ENCODE results near the gene STK39. TPM values are rescaled to one million over a fixed set of nuclear protein-coding genes. Genes with fewer than 3 reads are reported as not detected.

Gene STK39
- total RNA-seq, 1 donor = 18.1 TPM

DNA sequence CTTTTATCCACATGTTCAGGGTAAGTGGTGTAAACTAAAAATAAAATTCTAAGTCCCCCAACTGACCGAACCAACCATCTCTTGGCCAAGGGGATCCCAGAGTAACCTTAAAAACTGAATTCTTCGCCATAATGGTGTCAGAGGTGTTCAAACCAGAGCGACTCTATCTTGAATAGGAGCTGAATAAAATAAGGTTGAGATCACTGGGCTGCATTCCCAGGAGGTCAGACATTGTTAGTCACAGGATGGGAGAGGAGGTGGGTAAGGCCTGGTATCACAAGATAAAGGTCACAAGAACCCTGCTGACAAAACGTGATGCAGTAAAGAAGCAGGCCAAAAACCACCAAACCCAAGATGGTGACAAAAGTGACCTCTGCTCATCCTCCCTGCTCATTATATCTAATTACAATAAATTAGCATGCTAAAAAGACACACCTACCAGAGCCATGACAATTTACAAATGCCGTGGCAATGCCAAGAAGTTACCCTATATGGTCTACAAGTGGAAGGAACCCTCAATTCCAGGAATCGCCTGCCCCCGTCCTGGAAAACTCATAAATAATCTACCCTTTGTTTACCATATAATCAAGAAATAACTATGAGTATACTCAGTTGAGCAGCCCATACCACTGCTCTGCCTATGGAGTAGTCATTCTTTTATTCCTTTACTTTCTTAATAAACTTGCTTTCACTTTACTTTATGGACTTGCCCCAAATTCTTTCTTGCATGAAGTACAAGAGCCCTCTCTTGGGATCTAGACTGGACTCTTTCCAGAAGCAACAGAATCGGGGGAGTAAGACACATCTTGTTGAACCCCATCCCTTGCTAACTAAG, 302.4 kb downstream of the STK39 start:
- Histone ChIP-seq H3K9me3 (ENCODE audit: low read depth, low read length) (no peaks in the 10 kb centered on the region), H3K4me3 (ENCODE audit: insufficient read depth, low read length) (no peak overlapping the region), H3K4me1 (ENCODE audit: insufficient read depth, low read length) (no peaks in the 10 kb centered on the region), H2AFZ (ENCODE audit: low read length) (no peak overlapping the region), H3K27me3 (ENCODE audit: insufficient read depth, low read length) (no peaks in the 10 kb centered on the region), H3K27ac (ENCODE audit: low read depth, low read length) (no peak overlapping the region), H3K79me2 (ENCODE audit: insufficient read depth, low read length) (no peaks in the 10 kb centered on the region), H4K20me1 (ENCODE audit: insufficient read depth, low read length) (no peaks in the 10 kb centered on the region), H3K4me2 (ENCODE audit: insufficient read depth, low read length) (peak overlapping the region; percentile 36), H3K36me3 (ENCODE audit: insufficient read depth, low read length) (no peaks in the 10 kb centered on the region)
- DNase-seq (ENCODE audit: insufficient read length, low spot score, missing footprints) = no peak
- TF ChIP-seq, protein P1, sequence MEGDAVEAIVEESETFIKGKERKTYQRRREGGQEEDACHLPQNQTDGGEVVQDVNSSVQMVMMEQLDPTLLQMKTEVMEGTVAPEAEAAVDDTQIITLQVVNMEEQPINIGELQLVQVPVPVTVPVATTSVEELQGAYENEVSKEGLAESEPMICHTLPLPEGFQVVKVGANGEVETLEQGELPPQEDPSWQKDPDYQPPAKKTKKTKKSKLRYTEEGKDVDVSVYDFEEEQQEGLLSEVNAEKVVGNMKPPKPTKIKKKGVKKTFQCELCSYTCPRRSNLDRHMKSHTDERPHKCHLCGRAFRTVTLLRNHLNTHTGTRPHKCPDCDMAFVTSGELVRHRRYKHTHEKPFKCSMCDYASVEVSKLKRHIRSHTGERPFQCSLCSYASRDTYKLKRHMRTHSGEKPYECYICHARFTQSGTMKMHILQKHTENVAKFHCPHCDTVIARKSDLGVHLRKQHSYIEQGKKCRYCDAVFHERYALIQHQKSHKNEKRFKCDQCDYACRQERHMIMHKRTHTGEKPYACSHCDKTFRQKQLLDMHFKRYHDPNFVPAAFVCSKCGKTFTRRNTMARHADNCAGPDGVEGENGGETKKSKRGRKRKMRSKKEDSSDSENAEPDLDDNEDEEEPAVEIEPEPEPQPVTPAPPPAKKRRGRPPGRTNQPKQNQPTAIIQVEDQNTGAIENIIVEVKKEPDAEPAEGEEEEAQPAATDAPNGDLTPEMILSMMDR (IDR thresholded peaks at IDR 0.05; ENCODE audit: extremely low read depth, low read depth, low read length) = no peak

DNA sequence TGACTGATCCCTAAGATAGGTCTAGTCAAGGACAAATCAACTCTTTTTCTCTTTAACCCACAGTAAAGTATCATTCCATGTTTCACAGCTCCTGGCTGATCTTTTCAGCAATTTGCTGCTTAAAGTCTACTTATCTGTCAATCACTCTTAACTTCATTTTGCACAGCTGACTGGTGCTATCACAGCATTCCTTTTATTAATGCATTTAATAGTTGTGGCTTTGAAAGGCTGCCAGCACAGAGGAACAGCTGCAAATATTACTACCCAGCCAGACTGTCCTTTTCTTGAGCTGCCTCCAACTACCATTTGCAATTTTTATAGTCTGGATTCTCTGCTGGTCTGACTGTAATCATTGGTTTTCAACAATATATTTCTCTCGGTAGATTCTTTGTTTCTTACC, 303.5 kb downstream of the STK39 start:
- Histone ChIP-seq H4K20me1 (ENCODE audit: insufficient read depth, low read length) (no peaks in the 10 kb centered on the region), H3K4me1 (ENCODE audit: insufficient read depth, low read length) (no peaks in the 10 kb centered on the region), H3K27me3 (ENCODE audit: insufficient read depth, low read length) (no peaks in the 10 kb centered on the region), H3K9me3 (ENCODE audit: low read depth, low read length) (no peaks in the 10 kb centered on the region), H3K36me3 (ENCODE audit: insufficient read depth, low read length) (no peaks in the 10 kb centered on the region), H3K79me2 (ENCODE audit: insufficient read depth, low read length) (no peaks in the 10 kb centered on the region), H2AFZ (ENCODE audit: low read length) (no peak overlapping the region), H3K4me2 (ENCODE audit: insufficient read depth, low read length) (no peak overlapping the region), H3K4me3 (ENCODE audit: insufficient read depth, low read length) (no peak overlapping the region), H3K27ac (ENCODE audit: low read depth, low read length) (no peak overlapping the region)
- no peak for DNase-seq (ENCODE audit: insufficient read length, low spot score, missing footprints)
- TF ChIP-seq, protein P1 (IDR thresholded peaks at IDR 0.05; ENCODE audit: extremely low read depth, low read depth, low read length) = no peak

DNA sequence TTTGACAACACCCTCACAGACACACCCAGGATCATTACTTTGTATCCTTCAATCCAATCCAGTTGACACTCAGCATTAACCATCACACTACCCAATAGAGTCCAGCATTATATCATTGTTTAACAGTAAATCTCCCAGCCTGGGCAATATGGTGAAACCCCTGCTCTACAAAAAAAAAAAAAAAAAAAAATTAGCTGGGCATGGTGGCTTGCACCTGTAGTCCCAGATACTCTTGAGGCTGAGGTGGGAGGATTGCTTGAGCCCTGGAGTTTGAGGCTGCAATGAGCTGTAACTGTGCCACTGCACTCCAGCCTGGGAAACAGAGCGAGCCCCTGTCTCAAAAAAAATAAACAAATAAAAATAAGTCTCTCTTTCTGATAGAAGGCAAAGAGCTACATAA, 304.0 kb downstream of the STK39 start:
- Histone ChIP-seq H3K27ac (ENCODE audit: low read depth, low read length) (no peak overlapping the region), H2AFZ (ENCODE audit: low read length) (no peak overlapping the region), H3K9me3 (ENCODE audit: low read depth, low read length) (no peaks in the 10 kb centered on the region), H3K4me2 (ENCODE audit: insufficient read depth, low read length) (no peak overlapping the region), H3K4me3 (ENCODE audit: insufficient read depth, low read length) (no peak overlapping the region), H3K4me1 (ENCODE audit: insufficient read depth, low read length) (no peaks in the 10 kb centered on the region), H3K36me3 (ENCODE audit: insufficient read depth, low read length) (no peaks in the 10 kb centered on the region), H3K27me3 (ENCODE audit: insufficient read depth, low read length) (no peaks in the 10 kb centered on the region), H4K20me1 (ENCODE audit: insufficient read depth, low read length) (no peaks in the 10 kb centered on the region), H3K79me2 (ENCODE audit: insufficient read depth, low read length) (no peaks in the 10 kb centered on the region)
- TF ChIP-seq, protein P1 (IDR thresholded peaks at IDR 0.05; ENCODE audit: extremely low read depth, low read depth, low read length) = no peak
- no peak for DNase-seq (ENCODE audit: insufficient read length, low spot score, missing footprints)

DNA sequence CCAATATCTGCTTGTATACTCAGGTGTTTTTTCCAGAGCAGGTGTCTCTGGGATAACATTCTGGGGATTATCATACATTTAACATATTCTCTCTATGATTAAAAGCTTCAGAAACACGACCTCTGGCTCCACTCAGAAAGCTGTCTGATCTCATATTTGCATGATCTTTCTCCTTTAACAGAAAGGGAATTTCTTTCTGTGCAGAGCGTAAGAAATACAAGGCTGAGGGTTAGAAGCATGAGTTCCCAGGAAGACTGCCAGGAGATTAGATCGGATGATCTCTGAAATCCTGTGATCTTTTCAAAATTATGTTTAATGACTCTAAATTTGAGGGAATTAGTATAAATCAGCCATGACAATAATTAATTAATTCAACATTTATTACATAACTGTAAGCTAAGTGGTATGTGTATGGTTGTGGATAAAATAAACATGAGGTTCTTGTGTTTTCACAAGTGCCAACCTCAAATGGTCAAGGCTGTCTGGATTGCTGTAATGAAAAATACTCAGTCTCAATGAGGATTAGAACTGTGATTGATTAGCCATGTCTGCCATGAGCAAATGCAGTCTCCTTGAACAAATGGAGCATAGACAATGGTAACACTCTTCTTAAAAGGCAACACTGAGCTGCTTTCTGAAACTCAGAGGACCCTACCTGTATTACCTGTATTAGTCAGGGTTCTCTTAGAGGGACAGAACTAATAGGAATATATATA, 304.9 kb downstream of the STK39 start:
- Histone ChIP-seq H3K79me2 (ENCODE audit: insufficient read depth, low read length) (no peaks in the 10 kb centered on the region), H3K27ac (ENCODE audit: low read depth, low read length) (no peak overlapping the region), H2AFZ (ENCODE audit: low read length) (no peak overlapping the region), H3K4me2 (ENCODE audit: insufficient read depth, low read length) (no peak overlapping the region), H3K36me3 (ENCODE audit: insufficient read depth, low read length) (no peaks in the 10 kb centered on the region), H3K4me3 (ENCODE audit: insufficient read depth, low read length) (no peak overlapping the region), H3K27me3 (ENCODE audit: insufficient read depth, low read length) (no peaks in the 10 kb centered on the region), H4K20me1 (ENCODE audit: insufficient read depth, low read length) (no peaks in the 10 kb centered on the region), H3K4me1 (ENCODE audit: insufficient read depth, low read length) (no peaks in the 10 kb centered on the region), H3K9me3 (ENCODE audit: low read depth, low read length) (no peaks in the 10 kb centered on the region)
- TF ChIP-seq, protein P1 (IDR thresholded peaks at IDR 0.05; ENCODE audit: extremely low read depth, low read depth, low read length) = no peak
- DNase-seq (ENCODE audit: insufficient read length, low spot score, missing footprints) = no peak

Data from osteoblast (primary cell).